ENCODE measurements around the gene GUCD1. TPM values are rescaled to one million over a fixed set of nuclear protein-coding genes. Genes with fewer than 3 reads are reported as not detected.
"Not testable (repeated sequence)": the region's sequence is repeated elsewhere in the genome, so short reads cannot be mapped to it uniquely, and the experiment has no call there.

Gene GUCD1
- polyA plus RNA-seq (2013, experiment 1 of 2): 52.9 TPM
- 47.5 TPM for polyA plus RNA-seq (2013, experiment 2 of 2)

GRCh38 chr22:24554313-24555164 lies at the start of gene GUCD1:
Gene GUCD1, minus strand, starts transcription at chr22:24555138. Its CDS starts 147 bp downstream, at chr22:24554991.
- Histone ChIP-seq H3K4me3 (ENCODE audit: low read length) (peak within 1 kb of the TSS; percentile 98), H3K9me3 (ENCODE audit: insufficient read depth, low read depth, low read length) (no peaks in the 10 kb centered on the region), H3K4me1 (ENCODE audit: insufficient read depth, low read length) (peaks cover 4% of the 10 kb centered on the region), H3K27me3 (ENCODE audit: insufficient read depth, low read length) (no peaks in the 10 kb centered on the region), H3K9ac (ENCODE audit: low read depth, low read length) (peak within 1 kb of the TSS; percentile 95), H3K27ac (ENCODE audit: low read depth, low read length) (peak within 1 kb of the TSS; percentile 97), H3K36me3 (ENCODE audit: insufficient read depth, low read length) (peaks cover 24% of the 10 kb centered on the region)
- WGBS: 2% methylated on average over 64 of the region's 64 CpGs

GRCh38 chr22:24603770-24604629 lies 49.1 kb upstream of the GUCD1 start:
- 33% methylated on average over 14 of the region's 18 CpGs for WGBS

GRCh38 chr22:24602847-24603769 lies 48.2 kb upstream of the GUCD1 start, which contains the start of gene GGT1:
Gene GGT1, plus strand, starts transcription at chr22:24603193. Its CDS starts 7,889 bp downstream, at chr22:24611082.
- peak within 1 kb of the TSS; percentile 29; the same call in 1 of the 2 replicates for H3K4me3 ChIP-seq (ENCODE audit: low read length)
- H3K27ac ChIP-seq (ENCODE audit: low read depth, low read length); H3K36me3 ChIP-seq (ENCODE audit: insufficient read depth, low read length); H3K9ac ChIP-seq (ENCODE audit: low read depth, low read length); H3K27me3 ChIP-seq (ENCODE audit: insufficient read depth, low read length); H3K9me3 ChIP-seq (ENCODE audit: insufficient read depth, low read depth, low read length): not testable (repeated sequence)
- 42% methylated on average over 19 of the region's 22 CpGs for WGBS
- H3K4me1 ChIP-seq (ENCODE audit: insufficient read depth, low read length): peaks cover 13% of the 10 kb centered on the region; the same call in 1 of the 2 replicates

More at GRCh38 chr22:24603770-24604629, 49.1 kb upstream of the GUCD1 start:
- not testable (repeated sequence) for H3K27me3 ChIP-seq (ENCODE audit: insufficient read depth, low read length); H3K36me3 ChIP-seq (ENCODE audit: insufficient read depth, low read length); H3K9me3 ChIP-seq (ENCODE audit: insufficient read depth, low read depth, low read length); H3K4me3 ChIP-seq (ENCODE audit: low read length); H3K9ac ChIP-seq (ENCODE audit: low read depth, low read length); H3K27ac ChIP-seq (ENCODE audit: low read depth, low read length)
- H3K4me1 ChIP-seq (ENCODE audit: insufficient read depth, low read length): peaks cover 13% of the 10 kb centered on the region; the same call in 1 of the 2 replicates

GRCh38 chr22:24602105-24602749 lies 47.3 kb upstream of the GUCD1 start:
- peaks cover 13% of the 10 kb centered on the region; the same call in 1 of the 2 replicates for H3K4me1 ChIP-seq (ENCODE audit: insufficient read depth, low read length)
- H3K4me3 ChIP-seq (ENCODE audit: low read length); H3K27ac ChIP-seq (ENCODE audit: low read depth, low read length); H3K36me3 ChIP-seq (ENCODE audit: insufficient read depth, low read length); H3K27me3 ChIP-seq (ENCODE audit: insufficient read depth, low read length); H3K9ac ChIP-seq (ENCODE audit: low read depth, low read length); H3K9me3 ChIP-seq (ENCODE audit: insufficient read depth, low read depth, low read length): not testable (repeated sequence)
- WGBS: 88% methylated on average over 11 of the region's 11 CpGs

GRCh38 chr22:24601217-24602104 lies 46.5 kb upstream of the GUCD1 start:
- no peak overlapping the region for H3K27ac ChIP-seq (ENCODE audit: low read depth, low read length)
- H3K9me3 ChIP-seq (ENCODE audit: insufficient read depth, low read depth, low read length): no peaks in the 10 kb centered on the region
- no peak overlapping the region for H3K9ac ChIP-seq (ENCODE audit: low read depth, low read length)
- no peaks in the 10 kb centered on the region for H3K36me3 ChIP-seq (ENCODE audit: insufficient read depth, low read length)
- no peak overlapping the region for H3K4me3 ChIP-seq (ENCODE audit: low read length)
- peaks cover 13% of the 10 kb centered on the region; the same call in 1 of the 2 replicates for H3K4me1 ChIP-seq (ENCODE audit: insufficient read depth, low read length)
- H3K27me3 ChIP-seq (ENCODE audit: insufficient read depth, low read length): no peaks in the 10 kb centered on the region
- 90% methylated on average over 12 of the region's 12 CpGs for WGBS

GRCh38 chr22:24599958-24600715 lies 45.2 kb upstream of the GUCD1 start:
- H3K4me1 ChIP-seq (ENCODE audit: insufficient read depth, low read length): peaks cover 13% of the 10 kb centered on the region; the same call in 1 of the 2 replicates
- not testable (repeated sequence) for H3K9ac ChIP-seq (ENCODE audit: low read depth, low read length); H3K27me3 ChIP-seq (ENCODE audit: insufficient read depth, low read length); H3K4me3 ChIP-seq (ENCODE audit: low read length); H3K9me3 ChIP-seq (ENCODE audit: insufficient read depth, low read depth, low read length); H3K36me3 ChIP-seq (ENCODE audit: insufficient read depth, low read length); H3K27ac ChIP-seq (ENCODE audit: low read depth, low read length)
- WGBS: 94% methylated on average over 3 of the region's 3 CpGs

- Histone ChIP-seq H3K36me3 (ENCODE audit: insufficient read depth, low read length) (no peaks in the 10 kb centered on the region), H3K27me3 (ENCODE audit: insufficient read depth, low read length) (no peaks in the 10 kb centered on the region), H3K4me1 (ENCODE audit: insufficient read depth, low read length) (peaks cover 13% of the 10 kb centered on the region; the same call in 1 of the 2 replicates), H3K9me3 (ENCODE audit: insufficient read depth, low read depth, low read length) (no peaks in the 10 kb centered on the region), H3K4me3 (ENCODE audit: low read length) (no peak overlapping the region), H3K9ac (ENCODE audit: low read depth, low read length) (no peak overlapping the region), H3K27ac (ENCODE audit: low read depth, low read length) (no peak overlapping the region)
- WGBS: 73% methylated on average over 8 of the region's 8 CpGs
Observed at GRCh38 chr22:24599514-24599913, 44.6 kb upstream of the GUCD1 start.

GRCh38 chr22:24597076-24597475 lies 42.1 kb upstream of the GUCD1 start:
- H3K27ac ChIP-seq (ENCODE audit: low read depth, low read length); H3K4me3 ChIP-seq (ENCODE audit: low read length); H3K9ac ChIP-seq (ENCODE audit: low read depth, low read length); H3K36me3 ChIP-seq (ENCODE audit: insufficient read depth, low read length); H3K27me3 ChIP-seq (ENCODE audit: insufficient read depth, low read length); H3K9me3 ChIP-seq (ENCODE audit: insufficient read depth, low read depth, low read length): not testable (repeated sequence)
- 90% methylated on average over 9 of the region's 9 CpGs for WGBS
- H3K4me1 ChIP-seq (ENCODE audit: insufficient read depth, low read length): peaks cover 17% of the 10 kb centered on the region

GRCh38 chr22:24595863-24596262 lies 40.9 kb upstream of the GUCD1 start:
- WGBS: 93% methylated on average over 4 of the region's 4 CpGs
- no peak overlapping the region for H3K27ac ChIP-seq (ENCODE audit: low read depth, low read length)
- peaks cover 18% of the 10 kb centered on the region for H3K4me1 ChIP-seq (ENCODE audit: insufficient read depth, low read length)
- H3K27me3 ChIP-seq (ENCODE audit: insufficient read depth, low read length): no peaks in the 10 kb centered on the region
- H3K4me3 ChIP-seq (ENCODE audit: low read length): no peak overlapping the region
- H3K36me3 ChIP-seq (ENCODE audit: insufficient read depth, low read length): no peaks in the 10 kb centered on the region
- no peak overlapping the region for H3K9ac ChIP-seq (ENCODE audit: low read depth, low read length)
- H3K9me3 ChIP-seq (ENCODE audit: insufficient read depth, low read depth, low read length): no peaks in the 10 kb centered on the region

All from HUES64 (cell line).